Measurements from ENCODE around the gene CCDC107. TPM values are rescaled to one million over a fixed set of nuclear protein-coding genes. Genes with fewer than 3 reads are reported as not detected.

The CCDC107 gene
- total and polyA plus RNA-seq, 9 of the 15 experiments (the other 6 are each of a cell fraction or from before 2014, with no cell fraction given): 0.35 to 11.3 (median 6.9) TPM; not detected in 1

DNA sequence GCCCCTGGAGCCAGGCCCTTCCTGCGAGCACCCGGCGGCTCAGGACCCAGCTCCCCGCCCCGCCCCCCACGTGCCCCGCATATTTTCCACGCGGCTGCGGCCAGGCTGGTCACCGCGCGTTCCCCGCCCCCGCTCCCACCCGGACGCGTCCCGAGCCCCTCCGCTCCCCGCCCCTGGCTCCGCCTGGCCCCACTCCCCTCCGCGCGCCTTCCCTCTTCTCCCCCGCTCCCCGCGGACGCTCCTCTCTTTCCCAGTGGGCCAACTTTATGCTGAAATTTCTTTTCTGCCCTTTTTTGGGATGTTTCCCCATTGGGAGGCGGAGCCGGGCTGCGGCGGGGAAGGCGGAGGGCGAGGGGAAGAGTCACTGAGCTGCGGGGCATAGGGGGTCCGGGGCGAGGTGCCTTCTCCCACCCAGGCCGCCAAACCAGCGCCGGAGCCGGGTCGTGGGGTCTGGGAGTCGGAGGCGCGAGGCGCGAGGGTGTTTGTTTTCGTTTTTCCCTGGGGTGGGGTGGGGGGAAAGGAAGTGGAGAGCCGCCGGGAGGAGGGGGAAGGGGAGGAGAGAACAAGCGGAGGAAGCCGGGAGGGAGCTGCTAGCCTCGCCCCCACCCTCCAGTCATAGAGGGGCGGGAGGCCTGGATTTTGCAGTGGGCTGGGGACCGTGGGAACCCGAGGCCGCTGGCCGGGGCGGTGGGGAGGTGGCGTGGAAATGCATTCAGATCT lies 32.7 kb downstream of the CCDC107 start:
- H3K27me3 ChIP-seq (ENCODE audit: control insufficient read depth in 2 of 2, insufficient read depth in 2 of 2, low read length in 2 of 2): no peaks in the 10 kb centered on the region
- peak overlapping the region; percentile 91 for H2AFZ ChIP-seq (ENCODE audit: low read depth, low read length)
- no peaks in the 10 kb centered on the region for H3K9me3 ChIP-seq (replicated peaks; ENCODE audit: control insufficient read depth, insufficient read depth, low read depth, low read length)
- ATAC-seq (peak; percentile 92), DNase-seq (ENCODE audit: extremely low read depth in 1 of 4, low spot score in 3 of 4) (peak; percentile 78 to 84 (median 78)), FAIRE-seq (peak; percentile 26)
- peak overlapping the region; percentile 73 to 92 for H3K9ac ChIP-seq (ENCODE audit: insufficient read depth in 1 of 2, low read depth in 2 of 2, low read length in 2 of 2)
- H3K27ac ChIP-seq (ENCODE audit: extremely low read depth, low read depth, low read length): peak overlapping the region; percentile 86
- no peaks in the 10 kb centered on the region for H3K9me1 ChIP-seq (ENCODE audit: control insufficient read depth, insufficient read depth, low read length)
- intact Hi-C loops (cut with micrococcal nuclease): no loop called here
- ChIA-PET POLR2A (interaction anchor here (0.7 to 1.9 kb wide), 8 partner anchors 13 to 50 kb away, joined by 3 to 10 read pairs (median 4); partner anchors contain the start of genes CREB3 and TLN1), CTCF (ENCODE audit: low intra/inter-chr PET ratio) (no interaction called here)
- peaks cover 12 to 23% of the 10 kb centered on the region in 2 experiments; a peak in 4 of 5 replicates for H3K4me1 ChIP-seq (replicated peaks in 1 of 2; ENCODE audit: control insufficient read depth in 2 of 2, insufficient read depth in 2 of 2, low read length in 2 of 2)
- H3K79me2 ChIP-seq (ENCODE audit: control insufficient read depth, insufficient read depth, low read length): no peaks in the 10 kb centered on the region
- 0% methylated on average over 8 of the region's 61 CpGs for WGBS (ENCODE audit: insufficient coverage, low coverage, missing lambda C conversion rate)
- BruUV-seq (replicated peaks): no TSS peak
- H3K4me3 ChIP-seq: peak overlapping the region; percentile 72
- no peaks in the 10 kb centered on the region for H4K20me1 ChIP-seq (replicated peaks; ENCODE audit: control insufficient read depth, insufficient read depth, low read length)
- peaks cover 3% of the 10 kb centered on the region; the same call in 2 of the 3 replicates for H3K36me3 ChIP-seq (ENCODE audit: control insufficient read depth, insufficient read depth, low read length)
- in situ Hi-C loops (cut with MboI): no loop called here
- peak overlapping the region; percentile 89 for H3K4me2 ChIP-seq (ENCODE audit: insufficient read depth, low read length)
- TF ChIP-seq PHF8 (IDR thresholded peaks at IDR 0.05; ENCODE audit: borderline replicate concordance, low read length) (peak; percentile 58; the same call in 1 of the 2 replicates), CCNT2 (IDR thresholded peaks at IDR 0.05; ENCODE audit: borderline replicate concordance, extremely low read depth, insufficient read length, low read depth, low read length) (no peak), FOSL1 (tag; conservative IDR thresholded peaks at IDR 0.05) (no peak), JUNB (CRISPR knock-in tag; conservative IDR thresholded peaks at IDR 0.05) (no peak), ZBTB7A (IDR thresholded peaks at IDR 0.05; ENCODE audit: borderline replicate concordance, control insufficient read depth, low read depth, low read length) (0 out of 2 replicates have a peak, but pooled peaks have one; percentile 30), EP400 (IDR thresholded peaks at IDR 0.05) (peak; percentile 53; the same call in 1 of the 2 replicates)
- TF ChIP-seq, protein P1, sequence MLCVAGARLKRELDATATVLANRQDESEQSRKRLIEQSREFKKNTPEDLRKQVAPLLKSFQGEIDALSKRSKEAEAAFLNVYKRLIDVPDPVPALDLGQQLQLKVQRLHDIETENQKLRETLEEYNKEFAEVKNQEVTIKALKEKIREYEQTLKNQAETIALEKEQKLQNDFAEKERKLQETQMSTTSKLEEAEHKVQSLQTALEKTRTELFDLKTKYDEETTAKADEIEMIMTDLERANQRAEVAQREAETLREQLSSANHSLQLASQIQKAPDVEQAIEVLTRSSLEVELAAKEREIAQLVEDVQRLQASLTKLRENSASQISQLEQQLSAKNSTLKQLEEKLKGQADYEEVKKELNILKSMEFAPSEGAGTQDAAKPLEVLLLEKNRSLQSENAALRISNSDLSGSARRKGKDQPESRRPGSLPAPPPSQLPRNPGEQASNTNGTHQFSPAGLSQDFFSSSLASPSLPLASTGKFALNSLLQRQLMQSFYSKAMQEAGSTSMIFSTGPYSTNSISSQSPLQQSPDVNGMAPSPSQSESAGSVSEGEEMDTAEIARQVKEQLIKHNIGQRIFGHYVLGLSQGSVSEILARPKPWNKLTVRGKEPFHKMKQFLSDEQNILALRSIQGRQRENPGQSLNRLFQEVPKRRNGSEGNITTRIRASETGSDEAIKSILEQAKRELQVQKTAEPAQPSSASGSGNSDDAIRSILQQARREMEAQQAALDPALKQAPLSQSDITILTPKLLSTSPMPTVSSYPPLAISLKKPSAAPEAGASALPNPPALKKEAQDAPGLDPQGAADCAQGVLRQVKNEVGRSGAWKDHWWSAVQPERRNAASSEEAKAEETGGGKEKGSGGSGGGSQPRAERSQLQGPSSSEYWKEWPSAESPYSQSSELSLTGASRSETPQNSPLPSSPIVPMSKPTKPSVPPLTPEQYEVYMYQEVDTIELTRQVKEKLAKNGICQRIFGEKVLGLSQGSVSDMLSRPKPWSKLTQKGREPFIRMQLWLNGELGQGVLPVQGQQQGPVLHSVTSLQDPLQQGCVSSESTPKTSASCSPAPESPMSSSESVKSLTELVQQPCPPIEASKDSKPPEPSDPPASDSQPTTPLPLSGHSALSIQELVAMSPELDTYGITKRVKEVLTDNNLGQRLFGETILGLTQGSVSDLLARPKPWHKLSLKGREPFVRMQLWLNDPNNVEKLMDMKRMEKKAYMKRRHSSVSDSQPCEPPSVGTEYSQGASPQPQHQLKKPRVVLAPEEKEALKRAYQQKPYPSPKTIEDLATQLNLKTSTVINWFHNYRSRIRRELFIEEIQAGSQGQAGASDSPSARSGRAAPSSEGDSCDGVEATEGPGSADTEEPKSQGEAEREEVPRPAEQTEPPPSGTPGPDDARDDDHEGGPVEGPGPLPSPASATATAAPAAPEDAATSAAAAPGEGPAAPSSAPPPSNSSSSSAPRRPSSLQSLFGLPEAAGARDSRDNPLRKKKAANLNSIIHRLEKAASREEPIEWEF (CRISPR knock-in tag; IDR thresholded peaks at IDR 0.05): no peak
- TF ChIP-seq, protein P2, sequence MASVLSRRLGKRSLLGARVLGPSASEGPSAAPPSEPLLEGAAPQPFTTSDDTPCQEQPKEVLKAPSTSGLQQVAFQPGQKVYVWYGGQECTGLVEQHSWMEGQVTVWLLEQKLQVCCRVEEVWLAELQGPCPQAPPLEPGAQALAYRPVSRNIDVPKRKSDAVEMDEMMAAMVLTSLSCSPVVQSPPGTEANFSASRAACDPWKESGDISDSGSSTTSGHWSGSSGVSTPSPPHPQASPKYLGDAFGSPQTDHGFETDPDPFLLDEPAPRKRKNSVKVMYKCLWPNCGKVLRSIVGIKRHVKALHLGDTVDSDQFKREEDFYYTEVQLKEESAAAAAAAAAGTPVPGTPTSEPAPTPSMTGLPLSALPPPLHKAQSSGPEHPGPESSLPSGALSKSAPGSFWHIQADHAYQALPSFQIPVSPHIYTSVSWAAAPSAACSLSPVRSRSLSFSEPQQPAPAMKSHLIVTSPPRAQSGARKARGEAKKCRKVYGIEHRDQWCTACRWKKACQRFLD (CRISPR knock-in tag; IDR thresholded peaks at IDR 0.05): no peak
- TF ChIP-seq, protein P3, sequence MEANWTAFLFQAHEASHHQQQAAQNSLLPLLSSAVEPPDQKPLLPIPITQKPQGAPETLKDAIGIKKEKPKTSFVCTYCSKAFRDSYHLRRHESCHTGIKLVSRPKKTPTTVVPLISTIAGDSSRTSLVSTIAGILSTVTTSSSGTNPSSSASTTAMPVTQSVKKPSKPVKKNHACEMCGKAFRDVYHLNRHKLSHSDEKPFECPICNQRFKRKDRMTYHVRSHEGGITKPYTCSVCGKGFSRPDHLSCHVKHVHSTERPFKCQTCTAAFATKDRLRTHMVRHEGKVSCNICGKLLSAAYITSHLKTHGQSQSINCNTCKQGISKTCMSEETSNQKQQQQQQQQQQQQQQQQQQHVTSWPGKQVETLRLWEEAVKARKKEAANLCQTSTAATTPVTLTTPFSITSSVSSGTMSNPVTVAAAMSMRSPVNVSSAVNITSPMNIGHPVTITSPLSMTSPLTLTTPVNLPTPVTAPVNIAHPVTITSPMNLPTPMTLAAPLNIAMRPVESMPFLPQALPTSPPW (CRISPR knock-in tag; IDR thresholded peaks at IDR 0.05): peak; percentile 87
- TF ChIP-seq, protein P4, sequence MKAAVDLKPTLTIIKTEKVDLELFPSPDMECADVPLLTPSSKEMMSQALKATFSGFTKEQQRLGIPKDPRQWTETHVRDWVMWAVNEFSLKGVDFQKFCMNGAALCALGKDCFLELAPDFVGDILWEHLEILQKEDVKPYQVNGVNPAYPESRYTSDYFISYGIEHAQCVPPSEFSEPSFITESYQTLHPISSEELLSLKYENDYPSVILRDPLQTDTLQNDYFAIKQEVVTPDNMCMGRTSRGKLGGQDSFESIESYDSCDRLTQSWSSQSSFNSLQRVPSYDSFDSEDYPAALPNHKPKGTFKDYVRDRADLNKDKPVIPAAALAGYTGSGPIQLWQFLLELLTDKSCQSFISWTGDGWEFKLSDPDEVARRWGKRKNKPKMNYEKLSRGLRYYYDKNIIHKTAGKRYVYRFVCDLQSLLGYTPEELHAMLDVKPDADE (conservative IDR thresholded peaks at IDR 0.05; ENCODE audit: control insufficient read depth, low read depth, low read length): 0 out of 2 replicates have a peak, but pooled peaks have one; percentile 20

Data from K562 (cell line).